SK-N-MC (cell line): ENCODE data around the gene PIAS4.

ENCODE experiments used
- EZH2 ChIP-seq: fragments of 200-600 bp; sonication (generic); IDR thresholded peaks from one replicate; pipeline ENCODE4 v1.6.1; 2017; ENCODE audit warnings: antibody characterized with exemption
- FOXP2 ChIP-seq: optimal IDR thresholded peaks from 2 replicates; pipeline ENCODE3; 2011; ENCODE audit warnings: mild to moderate bottlenecking, moderate library complexity; ENCODE audit not compliant: insufficient read depth; ENCODE audit errors: extremely low read length, control extremely low read depth
- POLR2AphosphoS5 ChIP-seq: IDR thresholded peaks from 2 replicates; pipeline ENCODE4 v1.6.1; 2012; ENCODE audit warnings: mild to moderate bottlenecking, low read depth, low read length, borderline replicate concordance

- TF ChIP-seq POLR2AphosphoS5 (no peak), EZH2 (no peak), FOXP2 (no peak)
These were observed 64.1 kb downstream of the PIAS4 start for GRCh38 chr19:4071610-4072009.
